GM12878 (cell line): Measurements from ENCODE around the gene BHLHA15. TPM values are rescaled to one million over a fixed set of nuclear protein-coding genes. Genes with fewer than 3 reads are reported as not detected.
A peak's percentile ranks its signal among the peaks of the same experiment; 100 is the strongest.

Experiments used
- ATAC-seq: fragments of 200-7000 bp; cut with Tn5 transposase; 3 replicates; pipeline ENCODE4 v1.9.1; 2020; ENCODE audit warnings: mild to moderate bottlenecking, moderate library complexity
- BruUV-seq: library from RNA; stranded (reverse); fragments of 400-500 nt; replicated peaks from 2 replicates; lab custom pipeline; 2021; lab: Mats Ljungman, UMichigan
- CTCF ChIA-PET: fragments of 300-600 bp; sonication (Branson Sonifier 250); formaldehyde crosslinking; extraction: SDS; loops from one replicate; lab custom pipeline; 2021; ENCODE audit warnings: inconsistent platforms; lab: Yijun Ruan, JAX
- POLR2A ChIA-PET: fragments of 350-600 bp; formaldehyde crosslinking; extraction: SDS; loops from one replicate; lab custom pipeline; 2021; ENCODE audit warnings: inconsistent platforms; lab: Charles Lee
- RAD21 ChIA-PET: fragments of 300-600 bp; sonication (Branson Sonifier 250); formaldehyde crosslinking; loops from one replicate; lab custom pipeline; 2023; ENCODE audit warnings: antibody characterized with exemption; ENCODE audit not compliant: unreplicated experiment; lab: Charles Lee
- SMC1A ChIA-PET: fragments of 300-600 bp; sonication (Branson Sonifier 250); formaldehyde crosslinking; loops from one replicate; lab custom pipeline; 2023; ENCODE audit not compliant: unreplicated experiment, uncharacterized antibody; lab: Charles Lee
- DNase-seq: peaks from one replicate; pipeline ENCODE4 v3.0.0-alpha.2; 2011; ENCODE audit warnings: low read depth, low spot score
- FAIRE-seq: peaks from 3 replicates; lab custom pipeline; 2011; peaks lifted over from hg19 to GRCh38; lab: Jason Lieb, UNC
- H2AFZ ChIP-seq: 2 replicates; pipeline ENCODE4 v1.6.0; 2011; ENCODE audit warnings: low read depth, low read length, control low read depth; ENCODE audit not compliant: control insufficient read depth
- H3K27ac ChIP-seq: 2 replicates; pipeline ENCODE4 v1.5.1; 2011; ENCODE audit warnings: control low read depth; ENCODE audit not compliant: control insufficient read depth, insufficient read depth
- H3K27me3 ChIP-seq, 2 experiments: replicated peaks in 1 of 2; 2 replicates each; pipeline versions ENCODE4 v1.6.0 to v1.6.1; 2011; ENCODE audit warnings: low read length in 1 of 2; ENCODE audit not compliant: control insufficient read depth in 2 of 2, insufficient read depth in 2 of 2
- H3K36me3 ChIP-seq, 2 experiments: 2 replicates each; pipeline ENCODE4 v1.5.1; 2011; ENCODE audit warnings: low read length in 1 of 2; ENCODE audit not compliant: control insufficient read depth in 2 of 2, insufficient read depth in 2 of 2
- H3K4me1 ChIP-seq: 2 replicates; pipeline ENCODE4 v1.6.1; 2011; ENCODE audit warnings: mild to moderate bottlenecking, low read length, moderate library complexity, mixed read lengths; ENCODE audit not compliant: control insufficient read depth, insufficient read depth
- H3K4me2 ChIP-seq: 2 replicates; pipeline ENCODE4 v1.6.0; 2011; ENCODE audit warnings: control low read depth; ENCODE audit not compliant: control insufficient read depth, insufficient read depth
- H3K4me3 ChIP-seq: fragments of 200-600 bp; sonication (generic); 2 replicates; pipeline ENCODE4 v1.5.1; 2016
- H3K79me2 ChIP-seq: 2 replicates; pipeline ENCODE4 v1.6.0; 2011; ENCODE audit warnings: low read length; ENCODE audit not compliant: control insufficient read depth, insufficient read depth
- H3K9ac ChIP-seq: 2 replicates; pipeline ENCODE4 v1.8.0; 2011; ENCODE audit warnings: low read length, control low read depth, mixed read lengths; ENCODE audit not compliant: control insufficient read depth, insufficient read depth
- H3K9me3 ChIP-seq: replicated peaks from 3 replicates; pipeline ENCODE4 v1.5.1; 2011; ENCODE audit warnings: mild to moderate bottlenecking, low read length; ENCODE audit not compliant: control insufficient read depth, insufficient read depth
- H4K20me1 ChIP-seq: 2 replicates; pipeline ENCODE4 v1.6.0; 2011; ENCODE audit not compliant: control insufficient read depth, insufficient read depth
- ATF7 ChIP-seq: fragments of 450-650 bp; IDR thresholded peaks from 2 replicates; pipeline ENCODE4 v1.6.1; 2016; ENCODE audit warnings: low read depth, mild to moderate bottlenecking
- CBFB ChIP-seq: IDR thresholded peaks from 2 replicates; pipeline ENCODE4 v1.6.1; 2016; ENCODE audit warnings: antibody characterized with exemption, low read depth
- CBX3 ChIP-seq: fragments of 200-600 bp; sonication (generic); IDR thresholded peaks from 2 replicates; pipeline ENCODE4 v1.6.1; 2016; ENCODE audit warnings: low read depth, borderline replicate concordance
- CHD1 ChIP-seq: IDR thresholded peaks from 2 replicates; pipeline ENCODE4 v1.6.1; 2012; ENCODE audit warnings: low read depth, low read length, improper control_type of control experiment
- FOXK2 ChIP-seq: fragments of 450-650 bp; IDR thresholded peaks from 2 replicates; pipeline ENCODE4 v1.6.1; 2017; ENCODE audit warnings: mild to moderate bottlenecking, moderate library complexity
- MAX ChIP-seq: IDR thresholded peaks from 2 replicates; pipeline ENCODE4 v1.6.1; 2012; ENCODE audit warnings: low read depth, low read length, improper control_type of control experiment
- PAX8 ChIP-seq: fragments of 450-650 bp; IDR thresholded peaks from 2 replicates; pipeline ENCODE4 v1.6.1; 2017; ENCODE audit warnings: mild to moderate bottlenecking, moderate library complexity
- RBBP5 ChIP-seq: fragments of 200-600 bp; sonication (generic); conservative IDR thresholded peaks from 2 replicates; pipeline ENCODE4 v1.6.1; 2016
- RELA ChIP-seq: fragments of 450-650 bp; IDR thresholded peaks from 2 replicates; pipeline ENCODE4 v1.8.0; 2014; ENCODE audit warnings: borderline replicate concordance; ENCODE audit not compliant: partially characterized antibody
- SMARCA5 ChIP-seq: fragments of 450-650 bp; IDR thresholded peaks from 2 replicates; pipeline ENCODE4 v1.6.1; 2017; ENCODE audit warnings: mild to moderate bottlenecking
- ZBTB11 ChIP-seq: fragments of 450-650 bp; formaldehyde crosslinking; IDR thresholded peaks from 2 replicates; pipeline ENCODE4 v1.5.0; 2022; ENCODE audit warnings: mild to moderate bottlenecking, missing genetic modification characterization
- ZNF384 ChIP-seq: IDR thresholded peaks from 2 replicates; pipeline ENCODE4 v1.6.1; 2012; ENCODE audit warnings: low read depth, mild to moderate bottlenecking, low read length, improper control_type of control experiment, borderline replicate concordance
- WGBS: methylation state at CpG from one replicate; pipeline ENCODE4 v1.1.6; 2016; ENCODE audit warnings: low lambda C conversion rate; ENCODE audit not compliant: insufficient replicate concordance, insufficient coverage; ENCODE audit errors: missing lambda C conversion rate; 5-methylcytosine and 5-hydroxymethylcytosine counted together
- in situ Hi-C: fragments of 300-500 bp; cut with MboI; formaldehyde crosslinking; loops from 9 replicates; pipeline ENCODE4 v1.14.3; 2018; ENCODE audit warnings: mixed read lengths
- intact Hi-C: fragments of 100-400 bp; cut with micrococcal nuclease; formaldehyde crosslinking; loops from one replicate; pipeline ENCODE4 v1.14.2; 2022; ENCODE audit not compliant: unreplicated experiment
- polyA plus RNA-seq, 11 experiments: library from polyadenylated mRNA; depleted of rRNA in 4 of 11; unstranded in 6 of 11; stranded (reverse) in 5 of 11; fragments of >200 nt; fragmentation: Nextera tagmentation in 4 of 11; fragmentation: Illumina TruSeq in 1 of 11; extraction: Ambion mirVana in 4 of 11; extraction: Trizol in 1 of 11; gene quantifications; 1 replicate in 1 of 11; 2 replicates in 10 of 11; pipeline versions ENCODE4 v1.2.1 to v1.2.3, GENCODE V29; 2011 to 2016; ENCODE audit warnings: inconsistent platforms in 2 of 11, missing spikeins in 2 of 11, low read depth in 1 of 11
- total RNA-seq, 4 experiments: library from RNA; depleted of rRNA in 3 of 4; stranded (reverse); fragments of >200 nt in 3 of 4; fragmentation: Illumina TruSeq in 1 of 4; extraction: Trizol in 1 of 4; gene quantifications; 2 replicates each; pipeline versions ENCODE4 v1.2.1 to v1.2.3, GENCODE V29; 2013 to 2021
- TF ChIP-seq, protein P1 (sequence below): fragments of 450-650 bp; conservative IDR thresholded peaks from 2 replicates; pipeline ENCODE4 v1.6.1; 2017; ENCODE audit warnings: mild to moderate bottlenecking, moderate library complexity
- TF ChIP-seq, protein P2 (sequence below): IDR thresholded peaks from 2 replicates; pipeline ENCODE4 v1.6.1; 2011; ENCODE audit warnings: borderline replicate concordance, low read depth, mild to moderate bottlenecking, moderate library complexity, low read length; ENCODE audit not compliant: insufficient read depth, poor library complexity, severe bottlenecking

BHLHA15 gene
- total and polyA plus RNA-seq, 10 of the 15 experiments (the other 5 are each of a cell fraction or from before 2014, with no cell fraction given), result 0.54 to 4.2 (median 2.5) TPM; not detected in 4

DNA sequence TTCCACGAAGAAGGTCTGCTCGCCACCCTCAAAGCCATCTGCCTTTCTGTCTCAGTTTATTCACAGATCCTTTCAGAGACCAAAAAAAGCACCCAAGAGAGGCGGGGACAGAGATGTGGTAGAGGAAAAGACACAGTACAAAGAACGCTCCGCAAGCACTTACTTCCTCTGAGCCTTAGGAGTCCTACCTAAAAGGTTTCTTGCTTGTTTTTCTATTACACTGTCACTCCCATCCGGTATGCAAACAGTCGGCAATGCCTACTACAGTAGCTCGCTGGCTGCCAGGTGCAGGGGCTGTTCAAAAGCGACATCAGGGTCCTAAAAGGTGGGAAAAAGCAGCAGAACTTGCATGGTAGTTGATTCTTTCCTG, 40.0 kb downstream of the BHLHA15 start:
- DNase-seq (no peak), ATAC-seq (peak; percentile 44), FAIRE-seq (no peak)
- Histone ChIP-seq H3K4me3 (peak overlapping the region; percentile 83), H3K36me3 (no peaks in the 10 kb centered on the region), H2AFZ (peak overlapping the region; percentile 95), H3K27ac (peak overlapping the region; percentile 59), H4K20me1 (no peaks in the 10 kb centered on the region), H3K9ac (peak overlapping the region; percentile 63), H3K9me3 (no peaks in the 10 kb centered on the region), H3K79me2 (peaks cover 10% of the 10 kb centered on the region), H3K27me3 (no peaks in the 10 kb centered on the region), H3K4me1 (peaks cover 10% of the 10 kb centered on the region), H3K4me2 (peak overlapping the region; percentile 84)
- in situ Hi-C loops, result no loop called here
- ChIA-PET SMC1A (interaction anchor here (0.8 to 2.4 kb wide), 9 partner anchors 10 to 169 kb away, joined by 3 to 9 read pairs (median 3); partner anchors contain the start of gene BAIAP2L1), CTCF (interaction anchor here (0.9 to 2.1 kb wide), 9 partner anchors 48 to 227 kb away, joined by 3 to 11 read pairs (median 5); partner anchors contain the start of gene BAIAP2L1), RAD21 (interaction anchor here (0.9 to 3.7 kb wide), 8 partner anchors 32 to 229 kb away, joined by 3 to 19 read pairs (median 8); partner anchors contain the start of gene BAIAP2L1), POLR2A (interaction anchor here (0.6 to 1.3 kb wide), 3 partner anchors 10 to 49 kb away, joined by 3 to 5 read pairs (median 4); no protein-coding TSS in a partner anchor)
- intact Hi-C loops, result no loop called here
- BruUV-seq, result no TSS peak
- 8% methylated on average over 9 of the region's 9 CpGs for WGBS
- TF ChIP-seq MAX, result no peak
- no peak for TF ChIP-seq ZNF384
- no peak for TF ChIP-seq RELA
- TF ChIP-seq PAX8, result no peak
- TF ChIP-seq, protein P1, sequence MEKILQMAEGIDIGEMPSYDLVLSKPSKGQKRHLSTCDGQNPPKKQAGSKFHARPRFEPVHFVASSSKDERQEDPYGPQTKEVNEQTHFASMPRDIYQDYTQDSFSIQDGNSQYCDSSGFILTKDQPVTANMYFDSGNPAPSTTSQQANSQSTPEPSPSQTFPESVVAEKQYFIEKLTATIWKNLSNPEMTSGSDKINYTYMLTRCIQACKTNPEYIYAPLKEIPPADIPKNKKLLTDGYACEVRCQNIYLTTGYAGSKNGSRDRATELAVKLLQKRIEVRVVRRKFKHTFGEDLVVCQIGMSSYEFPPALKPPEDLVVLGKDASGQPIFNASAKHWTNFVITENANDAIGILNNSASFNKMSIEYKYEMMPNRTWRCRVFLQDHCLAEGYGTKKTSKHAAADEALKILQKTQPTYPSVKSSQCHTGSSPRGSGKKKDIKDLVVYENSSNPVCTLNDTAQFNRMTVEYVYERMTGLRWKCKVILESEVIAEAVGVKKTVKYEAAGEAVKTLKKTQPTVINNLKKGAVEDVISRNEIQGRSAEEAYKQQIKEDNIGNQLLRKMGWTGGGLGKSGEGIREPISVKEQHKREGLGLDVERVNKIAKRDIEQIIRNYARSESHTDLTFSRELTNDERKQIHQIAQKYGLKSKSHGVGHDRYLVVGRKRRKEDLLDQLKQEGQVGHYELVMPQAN, result no peak
- TF ChIP-seq CBX3, result no peak
- TF ChIP-seq, protein P2, sequence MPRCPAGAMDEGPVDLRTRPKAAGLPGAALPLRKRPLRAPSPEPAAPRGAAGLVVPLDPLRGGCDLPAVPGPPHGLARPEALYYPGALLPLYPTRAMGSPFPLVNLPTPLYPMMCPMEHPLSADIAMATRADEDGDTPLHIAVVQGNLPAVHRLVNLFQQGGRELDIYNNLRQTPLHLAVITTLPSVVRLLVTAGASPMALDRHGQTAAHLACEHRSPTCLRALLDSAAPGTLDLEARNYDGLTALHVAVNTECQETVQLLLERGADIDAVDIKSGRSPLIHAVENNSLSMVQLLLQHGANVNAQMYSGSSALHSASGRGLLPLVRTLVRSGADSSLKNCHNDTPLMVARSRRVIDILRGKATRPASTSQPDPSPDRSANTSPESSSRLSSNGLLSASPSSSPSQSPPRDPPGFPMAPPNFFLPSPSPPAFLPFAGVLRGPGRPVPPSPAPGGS, result no peak
- TF ChIP-seq FOXK2, result no peak
- TF ChIP-seq CBFB, result no peak
- TF ChIP-seq RBBP5, result no peak
- TF ChIP-seq SMARCA5, result no peak
- TF ChIP-seq ATF7, result no peak
- TF ChIP-seq ZBTB11 (CRISPR knock-in tag), result no peak
- TF ChIP-seq CHD1, result no peak
